IMR-90 (cell line): Measurements from ENCODE around the gene TSPAN3.
A peak's percentile ranks its signal among the peaks of the same experiment; 100 is the strongest.

Source experiments
- BHLHE40 ChIP-seq: fragments of 150-350 bp; IDR thresholded peaks from 2 replicates; pipeline ENCODE4 v1.6.1; 2016; ENCODE audit warnings: mild to moderate bottlenecking, low read depth, low read length
- CEBPB ChIP-seq: IDR thresholded peaks from 2 replicates; pipeline ENCODE4 v1.6.1; 2012; ENCODE audit warnings: low read depth, low read length, improper control_type of control experiment
- CTCF ChIP-seq: conservative IDR thresholded peaks from 2 replicates; pipeline ENCODE4 v1.5.1; 2012; ENCODE audit warnings: mild to moderate bottlenecking, low read depth, low read length, improper control_type of control experiment
- ELK1 ChIP-seq: fragments of 150-350 bp; IDR thresholded peaks from 2 replicates; pipeline ENCODE4 v1.6.1; 2016; ENCODE audit warnings: low read depth, mild to moderate bottlenecking, low read length, moderate library complexity, borderline replicate concordance
- FOS ChIP-seq: fragments of 150-350 bp; IDR thresholded peaks from 2 replicates; pipeline ENCODE4 v1.6.1; 2016; ENCODE audit warnings: low read depth, low read length
- MAZ ChIP-seq: IDR thresholded peaks from 2 replicates; pipeline ENCODE4 v1.6.1; 2012; ENCODE audit warnings: low read depth, mild to moderate bottlenecking, low read length, improper control_type of control experiment, moderate library complexity, borderline replicate concordance
- MXI1 ChIP-seq: IDR thresholded peaks from 2 replicates; pipeline ENCODE4 v1.6.1; 2012; ENCODE audit warnings: low read depth, mild to moderate bottlenecking, low read length, moderate library complexity, borderline replicate concordance
- POLR2A ChIP-seq: IDR thresholded peaks from 2 replicates; pipeline ENCODE4 v1.6.1; 2012; ENCODE audit warnings: mild to moderate bottlenecking, low read depth, low read length
- RAD21 ChIP-seq: IDR thresholded peaks from 2 replicates; pipeline ENCODE4 v1.6.1; 2012; ENCODE audit warnings: low read length, improper control_type of control experiment
- RCOR1 ChIP-seq: IDR thresholded peaks from 2 replicates; pipeline ENCODE4 v1.6.1; 2012; ENCODE audit warnings: mild to moderate bottlenecking, low read length, improper control_type of control experiment; ENCODE audit not compliant: insufficient replicate concordance
- RFX5 ChIP-seq: IDR thresholded peaks from 2 replicates; pipeline ENCODE4 v1.8.0; 2012; ENCODE audit warnings: low read depth, mild to moderate bottlenecking, low read length, moderate library complexity
- SMC3 ChIP-seq: fragments of 150-350 bp; IDR thresholded peaks from 2 replicates; pipeline ENCODE4 v1.6.1; 2016; ENCODE audit warnings: low read depth, mild to moderate bottlenecking, antibody characterized with exemption, low read length, moderate library complexity
- USF2 ChIP-seq: fragments of 150-350 bp; IDR thresholded peaks from 2 replicates; pipeline ENCODE4 v1.6.1; 2017; ENCODE audit warnings: mild to moderate bottlenecking, antibody characterized with exemption, low read length, low read depth

- TF ChIP-seq CTCF = peak; percentile 95
- TF ChIP-seq POLR2A = no peak
- TF ChIP-seq MXI1 = no peak
- TF ChIP-seq BHLHE40 = no peak
- TF ChIP-seq USF2 = no peak
- TF ChIP-seq RCOR1 = no peak
- TF ChIP-seq RFX5 = no peak
- no peak for TF ChIP-seq CEBPB
- TF ChIP-seq RAD21 = peak; percentile 92
- TF ChIP-seq SMC3 = peak; percentile 89
- TF ChIP-seq MAZ = no peak
- TF ChIP-seq ELK1 = no peak
- no peak for TF ChIP-seq FOS
These were observed 48.0 kb upstream of the TSPAN3 start for GRCh38 chr15:77118882-77119321.
